Right lobe of liver (tissue), 4 donors: ENCODE data around the gene PSMA7.
"Not testable (repeated sequence)": the region's sequence is repeated elsewhere in the genome, so short reads cannot be mapped to it uniquely, and the experiment has no call there.

Experiments
- CTCF ChIP-seq, 4 donors: fragments of 200-600 bp in 3 of 4; fragments of 450-650 bp in 1 of 4; IDR thresholded peaks; one replicate each; pipeline versions ENCODE4 v1.5.1 to v1.8.0; 2016 to 2022; ENCODE audit warnings: antibody characterized with exemption in 4 of 4, mild to moderate bottlenecking in 2 of 4
- POLR2A ChIP-seq: fragments of 450-650 bp; IDR thresholded peaks from one replicate; pipeline ENCODE4 v1.6.1; 2017; ENCODE audit warnings: antibody characterized with exemption, mild to moderate bottlenecking
- donor health status: DM: no; HTN: no; CAD: no.
- donor health status: DM: no; HTN: no; CAD: no.
- donor health status: DM: no; HTN: yes; CAD: no.

GRCh38 chr20:62148383-62148782 is 5.2 kb upstream of the PSMA7 start:
- TF ChIP-seq CTCF (IDR thresholded peaks at IDR 0.05); POLR2A: not testable (repeated sequence)
